ENCODE results near the gene PKP1. TPM values are rescaled to one million over a fixed set of nuclear protein-coding genes. Genes with fewer than 3 reads are reported as not detected.

The PKP1 gene
- total RNA-seq, 1 donor: under 0.01 TPM

Other genes with a start within 250 kb of the PKP1 start
- not detected for gene CACNA1S, start 171.1 kb upstream of the PKP1 start, total RNA-seq
- not detected for gene ASCL5, start 156.3 kb upstream of the PKP1 start, total RNA-seq
- gene TMEM9, start 129.0 kb upstream of the PKP1 start, total RNA-seq: 70.3 TPM
- not detected for gene IGFN1, start 92.7 kb upstream of the PKP1 start, total RNA-seq
- gene TNNT2, start 94.2 kb downstream of the PKP1 start, total RNA-seq: not detected
- not detected for gene LAD1, start 115.8 kb downstream of the PKP1 start, total RNA-seq
- not detected for gene TNNI1, start 138.2 kb downstream of the PKP1 start, total RNA-seq
- 3.8 TPM for gene PHLDA3, start 185.7 kb downstream of the PKP1 start, total RNA-seq
- gene CSRP1, start 223.6 kb downstream of the PKP1 start, total RNA-seq: 128 TPM